WTC11 (cell line): Measurements from ENCODE around the gene MDM4. TPM values are rescaled to one million over a fixed set of nuclear protein-coding genes. Genes with fewer than 3 reads are reported as not detected.

Experiments
- ATAC-seq: fragments of 200-7000 bp; cut with Tn5 transposase; 2 replicates; pipeline ENCODE4 v1.10.0; 2021; ENCODE audit warnings: mild to moderate bottlenecking, moderate library complexity
- CTCF ChIA-PET: fragments of 300-600 bp; sonication (Branson Sonifier 250); formaldehyde crosslinking; loops from one replicate; lab custom pipeline; 2021; ENCODE audit warnings: antibody characterized with exemption; lab: Charles Lee
- POLR2A ChIA-PET: fragments of 350-600 bp; sonication (Branson Sonifier 250); formaldehyde crosslinking; loops from one replicate; lab custom pipeline; 2021; ENCODE audit warnings: antibody characterized with exemption; lab: Charles Lee
- DNase-seq: peaks from one replicate; pipeline ENCODE4 v3.0.0; 2021; ENCODE audit warnings: low spot score
- H3K27ac Mint-ChIP-seq: 2 replicates; pipeline ENCODE4 v1.8.0; 2021; ENCODE audit warnings: mixed read lengths
- H3K27me3 Mint-ChIP-seq: 2 replicates; pipeline ENCODE4 v1.8.0; 2021; ENCODE audit warnings: low read depth, mild to moderate bottlenecking, moderate library complexity, mixed read lengths
- H3K36me3 Mint-ChIP-seq: 2 replicates; pipeline ENCODE4 v1.8.0; 2021; ENCODE audit warnings: mixed read lengths
- H3K4me1 Mint-ChIP-seq: 2 replicates; pipeline ENCODE4 v1.8.0; 2022; ENCODE audit warnings: mixed read lengths
- H3K4me3 Mint-ChIP-seq: 2 replicates; pipeline ENCODE4 v1.8.0; 2021; ENCODE audit warnings: mild to moderate bottlenecking, moderate library complexity, mixed read lengths
- H3K9me3 Mint-ChIP-seq: 2 replicates; pipeline ENCODE4 v1.8.0; 2021; ENCODE audit warnings: mixed read lengths
- ATF1 ChIP-seq: sonication (generic); formaldehyde crosslinking; IDR thresholded peaks from 2 replicates; pipeline ENCODE4 v1.8.1; 2023; ENCODE audit warnings: mild to moderate bottlenecking, moderate library complexity, missing genetic modification reagents
- EMX1 ChIP-seq: fragments of 250-450 bp; sonication (Bioruptor Pico); IDR thresholded peaks from 2 replicates; pipeline ENCODE4 v1.8.0; 2021; ENCODE audit warnings: mild to moderate bottlenecking
- ETV6 ChIP-seq: sonication (generic); formaldehyde crosslinking; IDR thresholded peaks from 2 replicates; pipeline ENCODE4 v1.8.1; 2022; ENCODE audit warnings: mild to moderate bottlenecking, missing genetic modification reagents
- FOXJ3 ChIP-seq: sonication (generic); formaldehyde crosslinking; IDR thresholded peaks from 2 replicates; pipeline ENCODE4 v1.9.0; 2021; ENCODE audit warnings: missing genetic modification reagents, mild to moderate bottlenecking, borderline replicate concordance
- KAT7 ChIP-seq: sonication (generic); formaldehyde crosslinking; IDR thresholded peaks from 2 replicates; pipeline ENCODE4 v1.8.1; 2023; ENCODE audit warnings: missing genetic modification reagents, mild to moderate bottlenecking, borderline replicate concordance
- NFE2L1 ChIP-seq: sonication (generic); formaldehyde crosslinking; IDR thresholded peaks from 2 replicates; pipeline ENCODE4 v1.8.1; 2023; ENCODE audit warnings: missing genetic modification reagents
- SMAD3 ChIP-seq: sonication (generic); formaldehyde crosslinking; IDR thresholded peaks from 2 replicates; pipeline ENCODE4 v1.8.0; 2022; ENCODE audit warnings: missing genetic modification reagents, mild to moderate bottlenecking, borderline replicate concordance
- ZBTB43 ChIP-seq: sonication (generic); formaldehyde crosslinking; IDR thresholded peaks from 2 replicates; pipeline ENCODE4 v1.8.1; 2023; ENCODE audit warnings: mild to moderate bottlenecking, missing genetic modification reagents
- ZNF425 ChIP-seq: fragments of 250-450 bp; sonication (Bioruptor Pico); conservative IDR thresholded peaks from 2 replicates; pipeline ENCODE4 v1.9.0; 2021; ENCODE audit warnings: mild to moderate bottlenecking
- ZNF512 ChIP-seq: sonication (generic); formaldehyde crosslinking; IDR thresholded peaks from 2 replicates; pipeline ENCODE4 v1.8.1; 2022; ENCODE audit warnings: missing genetic modification reagents, borderline replicate concordance
- total RNA-seq: library from RNA; stranded (reverse); gene quantifications from 3 replicates; pipeline ENCODE4 v1.2.3, GENCODE V29; 2021
- TF ChIP-seq, protein P1 (sequence below): fragments of 250-450 bp; sonication (Bioruptor Pico); IDR thresholded peaks from 2 replicates; pipeline ENCODE4 v1.9.0; 2021; ENCODE audit warnings: moderate library complexity, mild to moderate bottlenecking, inconsistent platforms, borderline replicate concordance
- TF ChIP-seq, protein P2 (sequence below): sonication (generic); formaldehyde crosslinking; IDR thresholded peaks from 2 replicates; pipeline ENCODE4 v1.8.0; 2022; ENCODE audit warnings: mild to moderate bottlenecking, missing genetic modification reagents
- TF ChIP-seq, protein P3 (sequence below): sonication (generic); formaldehyde crosslinking; conservative IDR thresholded peaks from 2 replicates; pipeline ENCODE4 v1.8.1; 2022; ENCODE audit warnings: mild to moderate bottlenecking, missing genetic modification reagents
- TF ChIP-seq, protein P4 (sequence below): sonication (generic); formaldehyde crosslinking; IDR thresholded peaks from 2 replicates; pipeline ENCODE4 v1.8.1; 2023; ENCODE audit warnings: mild to moderate bottlenecking, missing genetic modification reagents, moderate library complexity
- TF ChIP-seq, protein P5 (sequence below): sonication (generic); formaldehyde crosslinking; IDR thresholded peaks from 2 replicates; pipeline ENCODE4 v1.8.0; 2022; ENCODE audit warnings: mild to moderate bottlenecking, missing genetic modification reagents

The MDM4 gene
- total RNA-seq, 1 experiment from 2014 or later, result 76.2 TPM

GRCh38 chr1:204466416-204467405, 49.5 kb upstream of the MDM4 start (continued):
- TF ChIP-seq NFE2L1 (CRISPR knock-in tag) (no peak), SMAD3 (CRISPR knock-in tag) (no peak), FOXJ3 (CRISPR knock-in tag) (no peak)
- TF ChIP-seq, protein P1, sequence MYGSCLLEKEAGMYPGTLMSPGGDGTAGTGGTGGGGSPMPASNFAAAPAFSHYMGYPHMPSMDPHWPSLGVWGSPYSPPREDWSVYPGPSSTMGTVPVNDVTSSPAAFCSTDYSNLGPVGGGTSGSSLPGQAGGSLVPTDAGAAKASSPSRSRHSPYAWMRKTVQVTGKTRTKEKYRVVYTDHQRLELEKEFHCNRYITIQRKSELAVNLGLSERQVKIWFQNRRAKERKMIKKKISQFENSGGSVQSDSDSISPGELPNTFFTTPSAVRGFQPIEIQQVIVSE, result no peak

DNA sequence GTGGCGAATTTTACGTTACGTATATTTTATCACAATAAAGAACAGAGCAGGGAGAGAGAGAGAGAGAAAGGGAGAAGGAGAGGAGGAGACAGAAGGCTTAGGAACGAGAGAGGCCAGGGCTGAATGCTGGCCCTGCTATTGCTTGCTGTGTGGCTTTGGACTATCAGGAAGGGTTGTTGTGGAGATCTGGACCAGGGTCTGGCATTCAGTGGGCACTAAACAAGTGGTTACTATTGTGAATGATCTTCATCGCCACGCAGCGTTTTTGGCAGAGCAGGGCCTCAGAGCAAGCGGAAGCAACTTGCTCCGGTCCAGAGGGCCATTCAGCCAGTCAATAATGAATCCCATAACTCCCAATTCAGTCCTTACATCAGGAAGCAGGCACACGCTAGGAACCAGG, 48.0 kb upstream of the MDM4 start:
- peaks cover 6% of the 10 kb centered on the region; the same call in 1 of the 2 replicates for H3K9me3 Mint-ChIP-seq
- TF ChIP-seq, protein P2, sequence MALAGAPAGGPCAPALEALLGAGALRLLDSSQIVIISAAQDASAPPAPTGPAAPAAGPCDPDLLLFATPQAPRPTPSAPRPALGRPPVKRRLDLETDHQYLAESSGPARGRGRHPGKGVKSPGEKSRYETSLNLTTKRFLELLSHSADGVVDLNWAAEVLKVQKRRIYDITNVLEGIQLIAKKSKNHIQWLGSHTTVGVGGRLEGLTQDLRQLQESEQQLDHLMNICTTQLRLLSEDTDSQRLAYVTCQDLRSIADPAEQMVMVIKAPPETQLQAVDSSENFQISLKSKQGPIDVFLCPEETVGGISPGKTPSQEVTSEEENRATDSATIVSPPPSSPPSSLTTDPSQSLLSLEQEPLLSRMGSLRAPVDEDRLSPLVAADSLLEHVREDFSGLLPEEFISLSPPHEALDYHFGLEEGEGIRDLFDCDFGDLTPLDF (CRISPR knock-in tag), result no peak
- TF ChIP-seq ZNF425 (CRISPR knock-in tag) (no peak), ATF1 (CRISPR knock-in tag) (no peak), KAT7 (CRISPR knock-in tag) (no peak), ZNF512 (no peak), ETV6 (CRISPR knock-in tag) (no peak), EMX1 (CRISPR knock-in tag) (no peak), ZBTB43 (CRISPR knock-in tag) (no peak)
- TF ChIP-seq, protein P3, sequence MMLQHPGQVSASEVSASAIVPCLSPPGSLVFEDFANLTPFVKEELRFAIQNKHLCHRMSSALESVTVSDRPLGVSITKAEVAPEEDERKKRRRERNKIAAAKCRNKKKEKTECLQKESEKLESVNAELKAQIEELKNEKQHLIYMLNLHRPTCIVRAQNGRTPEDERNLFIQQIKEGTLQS, result no peak
- TF ChIP-seq, protein P4, sequence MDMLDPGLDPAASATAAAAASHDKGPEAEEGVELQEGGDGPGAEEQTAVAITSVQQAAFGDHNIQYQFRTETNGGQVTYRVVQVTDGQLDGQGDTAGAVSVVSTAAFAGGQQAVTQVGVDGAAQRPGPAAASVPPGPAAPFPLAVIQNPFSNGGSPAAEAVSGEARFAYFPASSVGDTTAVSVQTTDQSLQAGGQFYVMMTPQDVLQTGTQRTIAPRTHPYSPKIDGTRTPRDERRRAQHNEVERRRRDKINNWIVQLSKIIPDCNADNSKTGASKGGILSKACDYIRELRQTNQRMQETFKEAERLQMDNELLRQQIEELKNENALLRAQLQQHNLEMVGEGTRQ (CRISPR knock-in tag), result no peak
- TF ChIP-seq, protein P5, sequence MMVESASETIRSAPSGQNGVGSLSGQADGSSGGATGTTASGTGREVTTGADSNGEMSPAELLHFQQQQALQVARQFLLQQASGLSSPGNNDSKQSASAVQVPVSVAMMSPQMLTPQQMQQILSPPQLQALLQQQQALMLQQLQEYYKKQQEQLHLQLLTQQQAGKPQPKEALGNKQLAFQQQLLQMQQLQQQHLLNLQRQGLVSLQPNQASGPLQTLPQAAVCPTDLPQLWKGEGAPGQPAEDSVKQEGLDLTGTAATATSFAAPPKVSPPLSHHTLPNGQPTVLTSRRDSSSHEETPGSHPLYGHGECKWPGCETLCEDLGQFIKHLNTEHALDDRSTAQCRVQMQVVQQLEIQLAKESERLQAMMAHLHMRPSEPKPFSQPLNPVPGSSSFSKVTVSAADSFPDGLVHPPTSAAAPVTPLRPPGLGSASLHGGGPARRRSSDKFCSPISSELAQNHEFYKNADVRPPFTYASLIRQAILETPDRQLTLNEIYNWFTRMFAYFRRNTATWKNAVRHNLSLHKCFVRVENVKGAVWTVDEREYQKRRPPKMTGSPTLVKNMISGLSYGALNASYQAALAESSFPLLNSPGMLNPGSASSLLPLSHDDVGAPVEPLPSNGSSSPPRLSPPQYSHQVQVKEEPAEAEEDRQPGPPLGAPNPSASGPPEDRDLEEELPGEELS (CRISPR knock-in tag), result no peak
- TF ChIP-seq, all 79 proteins: peak for 0
- H3K27ac Mint-ChIP-seq, result peak overlapping the region; percentile 51; the same call in 1 of the 2 replicates
- H3K27me3 Mint-ChIP-seq, result no peaks in the 10 kb centered on the region
- POLR2A ChIA-PET, result no interaction called here
- peaks cover 14% of the 10 kb centered on the region for H3K4me1 Mint-ChIP-seq
- H3K36me3 Mint-ChIP-seq, result peaks cover 6% of the 10 kb centered on the region
- H3K4me3 Mint-ChIP-seq, result no peak overlapping the region
- DNase-seq (no peak), ATAC-seq (no peak)
- CTCF ChIA-PET, result no interaction called here
